IPS DF 4.7 (cell line): ENCODE measurements around the gene SOAT1.
"Not testable (repeated sequence)": the region's sequence is repeated elsewhere in the genome, so short reads cannot be mapped to it uniquely, and the experiment has no call there.

ENCODE experiments used
- DNase-seq: peaks from one replicate; pipeline ENCODE4 v3.0.0-alpha.2; 2013; ENCODE audit warnings: low spot score; ENCODE audit errors: extremely low read depth

SOAT1 gene

DNA sequence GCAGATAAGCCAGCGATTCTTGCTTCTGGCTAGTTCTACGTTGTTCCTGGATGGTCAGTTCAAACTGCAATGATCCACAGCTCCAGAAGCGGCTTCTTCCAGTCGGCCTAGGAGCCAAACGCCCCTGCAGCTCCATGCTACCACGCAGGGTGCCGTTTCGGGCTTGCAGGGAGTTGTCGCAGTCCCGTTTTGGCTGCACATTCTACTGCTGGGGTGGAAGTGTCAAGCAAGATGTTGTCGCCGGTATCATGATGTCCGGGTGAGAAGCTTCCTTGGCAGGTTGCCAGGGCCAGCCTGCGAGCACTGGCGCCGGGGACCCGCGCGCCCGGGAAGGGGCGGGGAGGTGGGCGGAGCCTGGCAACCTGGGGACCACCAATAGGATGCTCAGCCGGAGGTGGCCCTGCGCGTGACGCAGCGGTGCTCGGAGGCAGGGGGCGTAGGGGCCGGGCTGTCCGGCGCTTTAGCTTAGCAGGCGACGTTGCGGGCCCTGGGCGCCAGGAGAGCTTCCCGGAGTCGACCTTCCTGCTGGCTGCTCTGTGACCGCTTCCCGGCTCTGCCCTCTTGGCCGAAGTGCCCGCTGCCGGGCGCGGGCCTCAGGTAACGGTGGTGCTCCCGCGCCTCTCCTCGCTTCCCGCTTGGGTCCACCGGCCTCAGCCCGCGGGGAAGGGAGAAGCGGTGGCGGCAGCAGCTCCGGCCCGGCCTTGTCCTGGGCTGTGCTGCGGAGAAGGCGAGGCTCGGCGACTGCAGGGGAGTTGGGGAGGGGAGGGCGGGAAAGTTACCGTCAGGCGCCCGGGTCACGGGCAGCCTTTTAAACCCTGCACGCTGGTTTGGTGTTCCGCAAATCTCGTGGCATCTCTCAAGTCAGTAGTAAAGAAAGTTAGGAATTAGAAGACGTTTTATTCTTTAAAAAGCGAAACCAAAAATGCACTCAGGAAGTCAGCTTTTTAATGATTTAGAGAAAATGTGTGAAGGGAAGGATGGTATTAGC lies at the start of gene SOAT1:
Gene SOAT1, plus strand, starts transcription at position 458 of the 988 bp plus-strand sequence. CDS start 8,888 bp downstream, outside the sequence.
- no peak for DNase-seq

DNA sequence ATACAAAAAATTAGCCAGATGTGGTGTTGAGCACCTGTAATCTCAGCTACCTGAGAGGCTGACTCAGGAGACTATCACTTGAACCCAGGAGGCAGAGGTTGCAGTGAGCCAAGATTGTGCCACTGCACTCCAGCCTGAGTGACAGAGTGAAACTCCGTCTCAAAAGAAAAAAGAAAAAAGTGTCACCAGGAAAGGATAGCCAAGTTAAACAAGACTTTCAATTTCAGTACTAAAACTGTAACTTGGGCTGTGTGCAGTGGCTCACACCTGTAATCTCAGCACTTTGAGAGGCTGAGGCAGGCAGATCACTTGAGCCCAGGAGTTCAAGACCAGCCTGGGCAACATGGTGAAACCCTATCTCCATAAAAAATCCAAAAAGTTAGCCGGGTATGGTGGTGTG lies 48.2 kb upstream of the SOAT1 start:
- DNase-seq, result not testable (repeated sequence)

DNA sequence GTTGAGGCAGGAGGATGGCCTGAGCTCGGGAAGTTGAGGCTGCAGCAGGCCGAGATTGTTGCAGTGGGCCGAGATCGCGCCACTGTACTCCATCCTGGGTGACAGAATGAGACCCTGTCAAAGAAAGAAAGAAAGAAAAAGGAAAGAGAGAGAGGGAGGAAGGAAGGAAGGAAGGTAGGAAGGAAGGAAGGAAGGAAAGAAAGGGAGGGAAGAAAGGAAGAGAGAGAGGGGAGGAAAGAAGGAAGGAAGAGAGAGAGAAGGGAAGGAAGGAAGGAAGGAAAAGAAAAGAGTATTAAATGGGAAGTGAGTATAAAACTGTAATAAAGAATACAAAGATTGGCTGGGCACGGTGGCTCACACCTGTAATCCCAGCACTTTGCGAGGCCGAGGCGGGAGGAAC lies 45.7 kb upstream of the SOAT1 start:
- DNase-seq, result no peak

- no peak for DNase-seq
Measured at GRCh38 chr1:179251675-179252074, 41.9 kb upstream of the SOAT1 start.

GRCh38 chr1:179252606-179253005 lies 41.0 kb upstream of the SOAT1 start:
- no peak for DNase-seq

DNA sequence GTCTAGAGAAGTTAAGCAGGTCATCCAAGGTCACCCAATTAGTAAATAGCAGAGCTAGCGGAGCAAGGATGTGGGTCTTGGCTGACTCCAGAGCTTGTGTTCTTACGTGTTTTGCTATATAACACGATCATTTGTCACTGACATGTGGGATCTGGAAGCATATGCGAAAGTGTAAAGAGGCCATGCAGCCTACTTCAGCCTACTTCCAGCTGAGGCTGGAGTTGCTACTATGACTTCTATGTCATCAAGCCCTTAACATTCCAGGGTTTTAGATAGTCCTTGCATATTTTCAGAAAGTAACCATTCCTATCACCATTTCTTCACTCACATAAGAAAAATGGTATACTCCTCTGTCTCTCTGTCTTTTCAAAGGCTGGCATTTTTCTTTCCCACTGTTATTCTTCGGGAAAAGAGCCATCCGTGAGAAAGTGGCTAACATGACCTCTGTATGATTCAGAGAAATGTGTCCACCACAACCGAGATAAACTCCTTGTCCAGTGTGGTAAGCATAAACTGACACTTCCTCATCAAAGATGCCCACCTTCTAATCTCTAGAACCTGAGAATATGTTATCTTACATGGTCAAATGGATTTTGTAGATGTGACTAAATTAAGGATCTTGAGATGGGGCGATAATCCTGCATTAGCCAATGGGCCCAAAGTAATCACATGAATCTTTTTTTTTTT lies 40.2 kb upstream of the SOAT1 start:
- no peak for DNase-seq

GRCh38 chr1:179262183-179262582 lies 31.4 kb upstream of the SOAT1 start:
- no peak for DNase-seq

DNA sequence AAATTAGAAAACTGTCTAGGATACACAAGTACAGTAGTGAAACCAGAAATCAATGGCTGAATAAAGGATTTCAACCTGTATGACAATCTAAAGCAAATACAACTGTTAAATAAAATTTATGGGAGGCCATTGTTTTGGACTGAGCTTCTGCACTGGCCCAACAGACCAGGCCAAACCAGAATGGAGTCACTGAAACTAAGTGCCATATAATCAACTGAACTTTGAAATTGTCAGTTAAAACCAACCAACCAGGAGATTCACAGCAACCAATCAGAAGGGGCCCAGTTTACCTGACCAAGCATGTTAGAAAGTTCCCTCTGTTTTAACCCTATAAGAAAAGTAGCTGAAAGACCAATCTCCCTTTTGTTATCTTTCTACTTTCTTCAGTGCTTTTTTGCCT lies 30.5 kb upstream of the SOAT1 start:
- DNase-seq, result no peak

DNA sequence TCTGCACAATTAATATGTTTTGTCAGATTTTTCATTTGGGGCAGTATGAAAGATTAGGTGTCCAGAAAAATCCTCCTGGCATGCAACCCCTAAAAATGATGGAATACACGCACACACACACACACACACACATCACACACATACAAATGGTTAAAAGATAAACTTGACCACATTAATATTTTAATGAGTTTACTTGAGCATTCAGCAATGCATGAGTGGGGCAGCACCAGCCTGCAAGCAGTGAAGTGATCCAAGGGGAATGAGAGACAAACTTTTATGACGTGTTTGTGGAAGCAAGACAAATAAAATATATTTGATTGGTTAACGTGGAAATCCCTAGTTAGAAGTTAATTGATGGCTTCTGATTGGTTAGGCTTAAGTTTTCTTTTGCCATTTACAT lies 29.1 kb upstream of the SOAT1 start:
- DNase-seq, result no peak

- DNase-seq, result no peak
Measured at GRCh38 chr1:179269071-179269470, 24.5 kb upstream of the SOAT1 start.

DNA sequence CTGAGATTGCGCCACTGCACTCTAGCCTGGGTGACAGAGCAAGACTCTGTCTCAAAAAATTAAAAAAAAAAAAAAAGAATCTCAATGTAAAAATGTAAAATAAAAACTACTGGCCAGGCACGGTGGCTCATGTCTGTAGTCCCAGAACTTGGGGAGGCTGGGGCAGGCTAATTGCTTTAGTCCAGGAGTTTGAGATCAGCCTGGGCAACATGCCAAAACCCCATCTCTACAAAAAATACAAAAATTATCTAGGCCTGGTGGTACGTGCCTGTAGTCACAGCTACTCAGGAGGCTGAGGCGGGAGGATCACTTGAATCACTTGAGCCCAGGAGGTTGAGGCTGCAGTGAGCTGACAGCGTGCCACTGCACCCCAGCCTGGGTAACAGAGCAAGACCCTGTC lies 19.2 kb upstream of the SOAT1 start:
- not testable (repeated sequence) for DNase-seq

GRCh38 chr1:179278920-179279319 lies 14.7 kb upstream of the SOAT1 start:
- no peak for DNase-seq

- no peak for DNase-seq
Measured at GRCh38 chr1:179283992-179284391, 9.6 kb upstream of the SOAT1 start.

DNA sequence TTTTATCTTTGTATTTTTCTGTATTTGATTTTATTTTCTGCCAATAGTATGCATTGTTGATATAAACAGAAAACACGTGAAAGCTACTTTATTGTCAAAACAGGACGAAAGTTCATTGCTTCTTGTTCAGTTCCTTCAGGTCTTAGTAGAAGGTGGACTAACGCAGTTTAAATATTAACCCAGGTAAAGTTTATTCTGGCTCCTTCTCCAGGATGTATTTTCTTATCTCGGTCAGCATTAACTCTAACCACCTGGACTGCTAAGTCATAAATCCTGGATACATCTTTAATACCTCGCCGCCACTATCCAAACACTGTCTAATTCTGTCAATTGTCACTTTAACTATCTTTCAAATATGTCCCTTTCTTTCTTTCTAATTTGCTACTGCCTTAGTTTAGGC lies 5.7 kb upstream of the SOAT1 start:
- no peak for DNase-seq

GRCh38 chr1:179288977-179289376 lies 4.6 kb upstream of the SOAT1 start:
- no peak for DNase-seq

DNA sequence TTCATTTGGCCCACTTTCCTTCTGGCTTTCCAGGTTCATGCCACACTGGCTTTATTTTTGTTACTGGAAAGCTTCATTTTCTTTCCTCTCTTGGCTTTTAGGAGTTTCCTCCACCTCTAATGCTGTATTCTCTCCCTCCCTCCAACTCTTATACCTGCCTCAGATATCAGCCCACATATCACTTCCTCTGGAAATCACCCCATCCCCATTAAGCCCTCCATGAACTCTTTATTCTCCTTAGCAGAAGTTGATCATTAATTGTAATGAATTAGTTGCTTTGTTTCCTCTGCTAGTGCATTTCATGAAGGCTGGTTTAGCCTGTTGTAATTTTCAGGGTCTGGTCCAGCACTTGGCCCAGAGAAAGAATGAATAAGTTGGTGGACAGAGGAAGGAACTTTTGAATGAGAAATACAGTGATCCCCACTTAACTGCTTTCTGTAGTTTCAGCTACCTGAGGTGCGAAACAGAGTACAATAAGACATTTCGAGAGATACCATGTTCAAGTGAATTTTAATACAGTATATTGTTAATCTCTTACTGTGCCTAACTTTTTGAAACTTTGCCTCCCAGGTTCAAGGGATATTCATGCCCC lies 1.7 kb downstream of the SOAT1 start:
- no peak for DNase-seq

DNA sequence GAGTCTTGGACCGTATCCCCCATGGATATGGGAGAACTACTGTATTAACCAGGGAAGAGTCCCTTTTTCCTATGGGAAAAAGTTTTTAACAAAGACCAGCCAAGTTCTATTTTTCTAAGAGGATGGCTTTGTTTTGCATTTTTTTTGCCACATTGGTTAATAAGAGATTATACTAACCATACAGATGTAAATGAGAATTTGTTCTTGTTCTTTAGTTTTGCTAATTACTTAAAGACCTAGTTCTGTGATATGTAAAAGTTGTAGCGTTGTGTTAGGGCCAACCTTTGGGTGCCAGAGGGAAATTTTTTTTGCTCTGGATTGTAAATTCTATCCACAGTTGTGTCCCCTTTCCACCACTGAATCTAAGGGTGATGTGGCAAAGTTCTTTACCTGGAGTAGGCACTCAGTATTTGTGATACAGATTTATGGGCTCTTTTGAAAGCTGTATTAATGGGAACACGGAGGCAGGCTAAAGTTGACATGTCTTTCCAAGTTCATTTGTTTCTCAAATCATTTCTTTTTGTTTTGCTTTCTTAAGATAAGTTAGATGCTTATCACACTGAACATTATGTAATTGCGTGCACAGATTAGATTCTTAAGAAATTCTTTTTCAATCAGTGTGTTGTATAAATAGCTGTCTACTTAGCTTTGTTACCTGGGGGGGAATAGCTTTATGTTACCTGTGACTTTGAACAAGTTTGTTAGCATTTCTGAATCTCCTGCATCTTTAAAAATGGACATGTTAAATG lies 2.9 kb downstream of the SOAT1 start:
- no peak for DNase-seq

- no peak for DNase-seq
Measured at GRCh38 chr1:179297105-179297378, 3.4 kb downstream of the SOAT1 start.

DNA sequence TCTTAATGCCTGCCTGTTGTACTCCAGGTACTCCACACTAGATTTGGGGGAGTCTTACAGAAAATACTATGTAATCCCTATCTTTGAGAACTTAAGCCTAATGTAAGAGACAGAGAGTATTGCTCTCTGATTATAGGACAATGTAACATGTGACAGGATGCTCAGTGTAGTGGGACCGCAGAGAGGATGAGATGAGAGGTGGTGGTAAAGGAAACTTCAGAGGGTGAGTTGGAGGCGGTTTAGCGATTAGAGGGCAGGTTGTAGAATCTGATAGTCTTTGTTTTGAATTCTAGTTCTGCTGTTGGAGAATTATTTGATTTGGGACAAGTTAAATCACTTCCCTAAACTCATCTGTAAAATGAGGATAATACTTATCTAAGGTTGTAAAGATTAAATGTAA lies 5.4 kb downstream of the SOAT1 start:
- no peak for DNase-seq

GRCh38 chr1:179300112-179300511 lies 6.5 kb downstream of the SOAT1 start:
- no peak for DNase-seq

- DNase-seq, result no peak
Measured at GRCh38 chr1:179302070-179302469, 8.5 kb downstream of the SOAT1 start.
